NB4 (cell line): Measurements from ENCODE around the gene SPAG8.

Experiments
- DNase-seq: peaks from one replicate; pipeline ENCODE4 v3.0.0; 2010; ENCODE audit warnings: low read depth
- H3K4me3 ChIP-seq: one replicate; pipeline ENCODE4 v1.5.1; 2011; ENCODE audit warnings: mild to moderate bottlenecking, low read depth, low read length, moderate library complexity
- CTCF ChIP-seq: IDR thresholded peaks from one replicate; pipeline ENCODE4 v1.5.1; 2012; ENCODE audit warnings: low read depth, low read length
- MAX ChIP-seq: IDR thresholded peaks from 2 replicates; pipeline ENCODE4 v1.6.1; 2011; ENCODE audit warnings: low read depth, low read length
- MYC ChIP-seq: IDR thresholded peaks from 2 replicates; pipeline ENCODE4 v1.6.1; 2011; ENCODE audit warnings: low read depth, low read length
- POLR2A ChIP-seq: IDR thresholded peaks from 2 replicates; pipeline ENCODE4 v1.6.1; 2011; ENCODE audit warnings: mild to moderate bottlenecking; ENCODE audit not compliant: insufficient read length; ENCODE audit errors: extremely low read depth

The SPAG8 gene

GRCh38 chr9:35812025-35812602 is at the start of gene SPAG8:
Gene SPAG8 (minus strand): TSS chr9:35812262. CDS start chr9:35812147, 115 bp downstream.
- TF ChIP-seq MYC (peak; percentile 48), MAX (peak; percentile 43), POLR2A (no peak), CTCF (no peak)
- DNase-seq = peak; percentile 95
- H3K4me3 ChIP-seq = peak within 1 kb of the TSS; percentile 56

- DNase-seq = no peak
- TF ChIP-seq CTCF (no peak), POLR2A (no peak)
- no peak overlapping the region for H3K4me3 ChIP-seq
These were observed 49.3 kb upstream of the SPAG8 start for GRCh38 chr9:35861161-35861897.

GRCh38 chr9:35859990-35860339 is 47.9 kb upstream of the SPAG8 start:
- no peak for TF ChIP-seq POLR2A
- TF ChIP-seq CTCF = no peak
- TF ChIP-seq MAX = no peak
- TF ChIP-seq MYC = no peak
- H3K4me3 ChIP-seq = no peak overlapping the region
- no peak for DNase-seq

- H3K4me3 ChIP-seq = no peak overlapping the region
- peak; percentile 45 for DNase-seq
- TF ChIP-seq POLR2A (no peak), CTCF (no peak), MYC (no peak), MAX (no peak)
These were observed 47.4 kb upstream of the SPAG8 start for GRCh38 chr9:35859310-35859989.

- no peak for DNase-seq
- TF ChIP-seq MAX (no peak), POLR2A (no peak), CTCF (no peak), MYC (no peak)
- H3K4me3 ChIP-seq = no peak overlapping the region
These were observed 46.4 kb upstream of the SPAG8 start for GRCh38 chr9:35858458-35858857.
